H54 (cell line): ENCODE measurements around the gene UQCC3.
"Not testable (repeated sequence)": the region's sequence is repeated elsewhere in the genome, so short reads cannot be mapped to it uniquely, and the experiment has no call there.

Experiments used
- DNase-seq: peaks from one replicate; pipeline ENCODE4 v3.0.0; 2011; ENCODE audit warnings: low spot score, mixed read lengths; ENCODE audit not compliant: insufficient read length
- FAIRE-seq: peaks from 3 replicates; lab custom pipeline; 2011; peaks lifted over from hg19 to GRCh38; lab: Jason Lieb, UNC
- POLR2A ChIP-seq: IDR thresholded peaks from 2 replicates; pipeline ENCODE4 v1.6.1; 2011; ENCODE audit warnings: low read depth, mild to moderate bottlenecking, low read length

Gene UQCC3

DNA sequence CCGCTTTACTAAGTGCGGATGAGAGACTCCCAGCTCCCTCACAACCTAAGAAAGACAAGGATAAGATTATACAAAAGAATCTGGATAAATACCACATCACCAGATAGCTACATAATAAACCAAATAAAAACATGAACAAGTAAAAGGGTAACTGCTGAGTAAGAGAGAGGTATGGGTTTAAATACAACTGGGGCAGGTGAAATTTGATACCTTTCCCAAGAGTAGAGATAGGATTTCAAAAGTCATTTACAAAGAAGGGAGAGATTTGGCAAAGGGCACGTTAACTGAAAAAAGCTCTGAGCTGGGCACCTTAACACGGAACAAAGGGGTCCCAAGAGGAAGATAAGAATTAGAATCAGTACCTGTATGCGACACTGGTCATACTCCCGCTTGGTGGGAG is 5.7 kb downstream of the UQCC3 start:
- no peak for FAIRE-seq
- no peak for DNase-seq
- TF ChIP-seq POLR2A = no peak

DNA sequence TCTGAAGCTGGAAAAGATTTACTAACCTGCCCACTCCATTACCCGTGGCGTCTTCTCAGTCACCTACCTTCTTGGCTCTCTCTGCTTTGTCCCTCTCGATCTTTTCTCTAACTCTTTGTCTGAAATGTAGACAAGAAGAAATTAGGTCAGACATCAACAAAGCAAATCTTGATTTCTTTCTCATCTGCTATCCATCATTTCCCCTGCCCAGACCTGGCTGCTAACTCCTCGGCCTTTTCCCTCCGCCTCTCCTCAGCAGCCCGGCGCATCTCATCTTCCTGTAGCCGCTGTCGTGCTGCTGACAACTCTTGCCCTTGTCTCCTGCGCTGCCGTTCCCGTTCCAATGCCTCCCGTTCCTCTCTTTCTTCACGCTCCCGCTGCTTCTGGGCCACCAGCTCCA is 6.2 kb downstream of the UQCC3 start:
- TF ChIP-seq POLR2A = no peak
- DNase-seq (no peak), FAIRE-seq (no peak)

DNA sequence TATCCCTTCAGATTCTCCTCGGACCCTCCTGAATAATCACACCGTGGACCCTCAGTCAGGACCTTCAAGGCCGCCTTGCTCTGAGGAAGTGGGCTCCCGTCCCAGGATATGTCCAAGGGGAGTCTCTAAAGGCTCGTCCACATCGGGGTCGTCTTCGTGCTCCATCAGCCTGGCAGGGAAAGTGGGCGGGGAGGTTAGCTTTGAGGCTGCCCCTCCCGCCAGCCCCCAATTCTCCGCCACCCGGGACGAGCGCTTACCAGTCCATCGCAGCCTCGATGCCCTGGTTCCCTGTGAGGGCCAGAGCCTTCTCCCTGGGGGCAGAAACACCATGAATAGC is 6.9 kb downstream of the UQCC3 start:
- TF ChIP-seq POLR2A = no peak
- FAIRE-seq = no peak
- no peak for DNase-seq

DNA sequence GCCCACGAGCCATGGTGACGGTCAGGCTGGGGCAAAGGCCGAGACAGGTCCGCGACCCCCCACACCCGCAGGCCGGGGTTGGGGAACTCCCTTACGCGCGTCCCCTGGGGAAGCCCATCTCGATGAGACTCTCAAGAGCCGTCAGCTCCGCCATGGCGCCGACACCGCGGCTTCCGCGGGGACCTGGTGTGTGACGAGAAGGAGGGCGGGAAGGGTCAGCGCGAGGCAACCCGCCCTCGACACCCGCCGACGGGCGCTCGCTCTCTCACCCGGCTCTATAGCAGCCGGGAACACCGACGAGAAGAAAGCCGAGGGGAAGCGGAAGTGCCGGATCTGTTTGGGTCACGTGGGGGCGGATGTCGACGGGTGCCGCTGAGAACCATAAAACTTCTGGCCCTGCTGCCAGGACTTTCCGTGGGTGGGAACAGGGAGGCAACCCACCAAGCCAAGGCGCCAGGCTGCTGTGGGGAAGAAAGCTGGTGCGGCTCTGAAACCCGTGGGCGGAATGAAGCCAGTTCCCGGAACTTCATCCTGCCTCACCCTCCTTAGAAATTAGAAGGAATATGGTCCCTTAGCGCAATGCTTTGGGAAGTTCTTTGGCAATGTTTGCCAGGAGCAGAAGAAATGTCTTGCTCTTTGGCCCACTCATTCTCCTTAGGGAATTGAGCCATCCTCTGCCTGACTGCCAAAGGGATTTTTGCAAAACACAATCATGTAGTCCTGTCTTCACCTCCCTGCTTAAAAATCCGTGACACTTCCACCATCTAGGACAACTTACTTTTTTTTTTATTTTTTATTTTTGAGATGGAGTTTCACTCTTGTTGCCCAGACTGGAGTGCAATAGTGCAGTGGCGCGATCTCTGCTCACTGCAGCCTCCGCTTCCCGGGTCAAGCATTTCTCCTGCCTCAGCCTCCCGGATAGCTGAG is 7.6 kb downstream of the UQCC3 start, which contains the start of gene UBXN1:
Gene UBXN1, minus strand, starts transcription at position 304 of the 927 bp plus-strand sequence. Its CDS starts 150 bp downstream, at position 154.
- TF ChIP-seq POLR2A = peak; percentile 57
- DNase-seq (peak; percentile 80), FAIRE-seq (no peak)

DNA sequence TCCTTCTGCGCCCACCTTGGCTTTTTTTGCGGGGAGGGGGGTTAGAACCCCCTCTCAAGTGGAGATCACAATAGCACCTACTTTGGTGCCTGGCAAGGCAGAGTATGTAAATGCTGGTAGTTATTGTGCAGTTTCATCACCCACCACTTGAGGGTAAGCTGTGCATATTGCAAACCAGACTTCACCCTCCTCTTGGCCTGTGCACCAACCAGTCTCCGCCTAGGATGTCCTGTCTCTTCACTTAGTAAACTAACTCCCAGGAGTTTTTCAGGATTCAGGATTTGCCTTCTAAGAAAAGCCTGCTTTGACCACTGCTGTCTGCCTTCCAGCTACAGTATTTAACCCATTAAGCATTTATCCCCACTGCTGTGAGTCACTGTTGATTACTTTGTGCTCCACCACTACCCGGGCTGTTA is 9.4 kb downstream of the UQCC3 start:
- FAIRE-seq = no peak
- TF ChIP-seq POLR2A = no peak
- peak; percentile 78 for DNase-seq

DNA sequence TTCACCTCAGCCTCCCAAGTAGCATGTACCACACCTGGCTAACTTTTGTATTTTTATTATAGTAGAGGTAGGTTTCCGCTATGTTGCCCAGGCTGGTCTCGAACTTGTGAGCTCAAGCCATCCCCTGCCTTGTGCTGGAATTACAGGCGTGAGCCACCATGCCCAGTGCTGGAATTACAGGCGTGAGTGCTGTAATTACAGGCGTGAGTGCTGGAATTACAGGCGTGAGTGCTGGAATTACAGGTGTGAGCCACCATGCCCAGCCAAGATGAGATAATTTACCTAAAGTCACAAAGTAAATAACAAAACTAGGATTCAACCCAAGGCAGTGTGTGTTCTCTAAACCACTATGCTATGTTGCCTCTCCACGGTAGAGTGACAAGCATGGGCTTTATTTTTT is 11.0 kb downstream of the UQCC3 start:
- TF ChIP-seq POLR2A = no peak
- no peak for DNase-seq
- FAIRE-seq = no peak

DNA sequence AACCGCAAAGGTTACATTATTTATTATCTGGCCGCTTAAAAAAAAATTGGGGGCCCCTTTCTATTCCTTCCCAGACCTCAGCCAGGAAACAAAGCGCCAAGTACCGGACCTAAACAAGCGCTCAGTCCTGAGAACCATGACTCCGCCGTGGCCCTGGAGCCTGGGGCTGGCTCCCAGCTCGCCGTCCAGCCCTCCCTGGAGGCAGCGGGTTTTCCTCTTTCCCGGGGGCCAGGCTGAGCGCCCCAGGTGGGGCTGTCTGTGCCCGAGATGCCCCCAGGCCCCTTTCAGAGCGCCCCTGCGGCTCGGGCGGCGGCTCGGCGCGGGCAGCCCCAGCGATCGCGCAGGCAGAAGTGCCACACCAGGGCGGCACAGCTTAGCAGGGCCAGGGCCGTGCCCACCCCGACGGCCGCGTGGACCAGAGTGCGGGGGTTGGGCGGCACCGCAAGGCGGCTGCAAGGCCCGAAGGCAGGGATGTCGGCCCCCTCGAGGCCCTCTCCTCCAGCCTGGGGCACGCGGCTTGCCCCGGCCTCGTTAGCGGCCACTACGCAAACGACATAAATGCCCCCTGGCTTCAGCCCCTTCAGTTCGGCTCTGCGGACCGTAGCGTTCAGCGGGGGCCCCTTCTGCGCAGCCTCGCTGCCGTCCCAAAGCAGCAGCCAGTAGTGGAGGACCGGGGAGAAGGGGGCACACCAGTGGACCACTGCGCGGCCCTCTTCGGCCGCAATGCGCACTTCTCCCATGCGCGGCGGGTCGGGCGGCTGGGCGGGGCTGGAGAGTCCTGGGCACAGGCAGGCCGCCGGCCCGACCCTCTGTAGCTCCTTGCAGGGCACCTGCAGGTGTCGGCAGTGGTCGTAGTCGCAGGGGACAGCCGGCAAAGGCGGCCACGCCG is 16.3 kb downstream of the UQCC3 start:
- no peak for DNase-seq
- FAIRE-seq = no peak
- TF ChIP-seq POLR2A = no peak

DNA sequence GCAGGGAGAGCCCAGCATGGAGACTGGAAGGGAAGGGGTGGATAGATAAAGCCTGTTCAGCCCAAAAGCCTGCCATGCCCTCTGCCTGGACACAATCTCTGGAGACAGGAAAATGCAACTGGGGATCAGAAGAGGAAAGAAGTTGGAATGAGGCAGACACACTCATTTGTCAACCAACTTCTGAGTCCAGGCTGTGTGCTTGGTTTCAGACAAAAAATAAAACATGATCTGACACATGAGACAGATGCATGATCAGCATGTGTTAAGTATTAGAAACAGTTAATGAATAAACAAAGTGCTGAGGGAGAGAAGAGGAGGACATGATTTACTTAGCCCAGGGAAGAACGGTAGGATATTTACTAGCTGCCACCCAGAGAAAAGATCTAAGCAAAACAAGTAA is 17.0 kb downstream of the UQCC3 start:
- DNase-seq (no peak), FAIRE-seq (no peak)
- no peak for TF ChIP-seq POLR2A

DNA sequence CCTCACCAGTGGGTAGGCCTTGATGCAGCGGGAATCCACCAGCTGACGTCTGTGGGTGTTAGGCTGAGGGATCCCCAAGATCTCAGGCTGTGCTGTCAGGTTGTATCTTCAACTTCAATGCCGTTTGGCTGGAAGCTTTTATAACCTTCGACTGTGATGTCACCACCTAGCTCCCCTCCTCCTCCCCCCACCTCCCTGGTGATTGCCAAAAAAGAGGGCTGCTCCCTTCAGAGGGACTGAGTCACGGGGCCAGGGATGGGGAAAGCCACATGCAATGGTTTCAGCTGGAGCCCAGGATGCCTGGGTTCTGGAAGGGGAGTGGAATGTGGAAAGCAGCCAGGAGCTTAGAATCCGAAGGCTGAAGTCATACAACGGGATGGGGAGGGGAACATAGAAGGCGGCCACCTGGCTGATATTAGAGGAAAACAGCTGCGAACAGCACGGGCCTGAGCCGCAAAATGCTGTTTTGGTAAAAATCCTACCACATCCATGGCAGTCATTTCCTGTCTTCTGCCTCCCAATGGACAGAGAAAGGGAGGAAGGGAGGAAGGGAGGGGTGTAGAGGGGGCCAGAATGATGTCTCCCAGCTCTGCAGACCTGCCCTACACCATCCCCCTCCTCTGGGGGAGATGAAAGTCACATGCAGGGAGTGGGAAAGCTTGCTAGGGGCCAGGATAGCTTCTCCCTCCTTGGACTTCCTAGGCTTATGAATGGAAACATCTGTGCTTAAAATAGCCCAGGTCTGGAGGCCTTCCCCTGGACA is 18.1 kb downstream of the UQCC3 start, which contains the start of gene LRRN4CL:
Gene LRRN4CL, minus strand, starts transcription at position 110 of the 763 bp plus-strand sequence. CDS start 1,022 bp downstream, outside the sequence.
- TF ChIP-seq POLR2A = no peak
- FAIRE-seq = no peak
- DNase-seq = peak; percentile 77

DNA sequence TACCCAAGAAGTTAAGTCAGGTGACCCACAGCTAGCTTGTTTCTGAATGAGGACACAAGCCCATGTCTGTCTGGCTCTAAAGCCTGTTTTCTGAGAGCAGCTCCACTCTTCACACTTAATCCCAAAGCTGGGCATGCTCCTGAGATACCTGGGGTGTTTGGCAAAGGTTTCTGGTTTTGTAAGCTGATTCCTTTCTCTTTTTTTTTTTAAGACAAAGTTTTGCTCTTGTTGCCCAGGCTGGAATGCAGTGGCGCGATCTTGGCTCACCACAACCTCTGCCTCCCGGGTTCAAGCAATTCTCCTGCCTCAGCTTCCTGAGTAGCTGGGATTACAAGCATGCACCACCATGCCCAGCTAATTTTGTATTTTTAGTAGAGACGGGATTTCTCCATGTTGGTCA is 22.2 kb downstream of the UQCC3 start:
- not testable (repeated sequence) for DNase-seq, FAIRE-seq

DNA sequence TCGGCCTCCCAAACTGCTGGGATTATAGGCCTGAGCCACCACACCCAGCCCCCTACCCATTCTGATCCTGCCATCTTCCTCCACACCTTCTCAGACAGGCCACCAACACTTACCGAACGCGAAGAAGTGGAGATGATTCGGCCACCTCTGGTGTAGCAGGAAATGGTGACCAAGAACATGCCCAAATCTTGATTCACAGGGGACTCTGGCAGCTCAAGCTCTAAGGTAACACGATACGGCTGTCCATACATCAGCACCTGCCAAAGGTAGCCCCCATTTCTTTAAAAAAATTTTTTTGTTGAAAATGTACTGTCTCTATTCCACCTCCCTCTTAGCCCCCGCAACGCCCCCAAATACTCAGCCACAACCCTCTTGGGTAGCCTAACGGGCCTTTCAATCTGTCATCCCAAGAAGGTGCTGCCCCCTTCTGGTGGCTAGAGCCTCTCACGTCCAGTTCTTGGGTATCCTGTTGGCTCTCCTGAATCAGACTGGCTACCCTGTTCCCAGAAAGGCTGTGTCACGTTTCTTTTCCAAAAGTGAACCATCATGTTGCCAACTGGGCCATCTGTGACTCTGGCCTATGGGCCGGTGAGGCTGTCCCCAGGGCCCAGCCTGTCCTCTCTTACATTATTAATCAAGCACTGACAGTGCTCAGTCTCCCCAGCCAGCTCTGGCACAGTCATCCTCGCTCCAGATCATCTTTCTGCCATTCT is 23.1 kb downstream of the UQCC3 start:
- DNase-seq = peak; percentile 71
- no peak for TF ChIP-seq POLR2A
- FAIRE-seq = no peak

DNA sequence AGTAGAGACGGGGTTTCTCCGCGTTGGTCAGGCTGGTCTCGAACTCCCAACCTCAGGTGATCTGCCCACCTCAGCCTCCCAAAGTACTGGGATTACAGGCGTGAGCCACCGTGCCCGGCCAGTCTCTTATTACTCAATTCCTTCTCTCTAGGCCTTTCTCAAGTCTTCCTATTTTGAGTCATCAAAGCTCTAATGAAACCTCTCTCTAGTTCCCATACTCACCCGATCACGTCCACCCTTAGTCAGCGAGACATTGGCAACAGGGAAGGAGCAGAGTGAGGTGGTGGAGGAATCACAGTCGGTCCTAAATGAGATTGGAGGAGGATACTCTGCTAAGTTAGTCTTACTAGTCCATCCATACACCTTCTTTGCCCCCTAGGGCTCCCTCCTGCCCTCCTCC is 30.8 kb downstream of the UQCC3 start:
- DNase-seq (no peak), FAIRE-seq (no peak)
- no peak for TF ChIP-seq POLR2A

DNA sequence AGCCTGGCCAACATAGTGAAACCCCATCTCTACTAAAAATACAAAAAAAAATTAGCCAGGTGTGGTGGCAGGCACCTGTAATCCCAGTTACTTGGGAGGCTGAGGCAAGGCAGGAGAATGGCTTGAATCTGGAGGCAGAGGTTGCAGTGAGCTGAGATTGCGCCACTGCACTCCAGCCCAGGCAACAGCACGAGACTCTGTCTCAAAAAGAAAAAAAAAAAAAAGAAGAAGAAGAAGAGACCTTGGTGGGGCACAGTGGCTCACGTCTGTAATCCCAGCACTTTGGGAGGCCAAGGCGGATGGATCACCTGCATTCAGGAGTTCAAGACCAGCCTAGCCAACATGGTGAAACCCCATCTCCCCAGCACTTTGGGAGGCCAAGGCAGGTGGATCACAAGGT is 32.4 kb downstream of the UQCC3 start:
- DNase-seq, FAIRE-seq: not testable (repeated sequence)
